Hepatocyte (in vitro differentiated cells): ENCODE measurements around the gene FOXN3. TPM values are rescaled to one million over a fixed set of nuclear protein-coding genes. Genes with fewer than 3 reads are reported as not detected.

ENCODE experiments used
- DNase-seq: peaks from one replicate; pipeline ENCODE4 v3.0.0-alpha.2; 2016; ENCODE audit warnings: low spot score
- H2AFZ ChIP-seq: fragments of 200-600 bp; sonication (generic); 2 replicates; pipeline ENCODE4 v1.6.0; 2016; ENCODE audit warnings: antibody characterized with exemption, mild to moderate bottlenecking
- H3K27ac ChIP-seq: fragments of 200-600 bp; sonication (generic); 2 replicates; pipeline ENCODE4 v1.5.1; 2016; ENCODE audit warnings: mild to moderate bottlenecking
- H3K27me3 ChIP-seq: fragments of 200-600 bp; sonication (generic); 2 replicates; pipeline ENCODE4 v1.6.1; 2016
- H3K36me3 ChIP-seq: fragments of 200-600 bp; sonication (generic); replicated peaks from 2 replicates; pipeline ENCODE4 v1.5.1; 2016; ENCODE audit warnings: low read depth; ENCODE audit not compliant: insufficient read depth
- H3K4me1 ChIP-seq: fragments of 200-600 bp; sonication (generic); 2 replicates; pipeline ENCODE4 v1.5.1; 2016; ENCODE audit warnings: mild to moderate bottlenecking, moderate library complexity; ENCODE audit not compliant: insufficient read depth
- H3K4me2 ChIP-seq: fragments of 200-600 bp; sonication (generic); 2 replicates; pipeline ENCODE4 v1.6.0; 2016
- H3K4me3 ChIP-seq: fragments of 200-600 bp; sonication (generic); 2 replicates; pipeline ENCODE4 v1.5.1; 2016; ENCODE audit warnings: mild to moderate bottlenecking
- H3K79me2 ChIP-seq: fragments of 200-600 bp; sonication (generic); 2 replicates; pipeline ENCODE4 v1.6.0; 2017; ENCODE audit warnings: mild to moderate bottlenecking
- H3K9me2 ChIP-seq: fragments of 200-600 bp; sonication (generic); replicated peaks from 2 replicates; pipeline ENCODE4 v1.6.0; 2017; ENCODE audit warnings: mild to moderate bottlenecking; ENCODE audit not compliant: insufficient read depth
- H3K9me3 ChIP-seq: fragments of 200-600 bp; sonication (generic); 2 replicates; pipeline ENCODE4 v1.5.1; 2016; ENCODE audit warnings: low read depth, mild to moderate bottlenecking
- H4K20me1 ChIP-seq: fragments of 200-600 bp; sonication (generic); 2 replicates; pipeline ENCODE4 v1.6.0; 2016; ENCODE audit warnings: mild to moderate bottlenecking; ENCODE audit not compliant: insufficient read depth, poor library complexity, severe bottlenecking
- EZH2 ChIP-seq: fragments of 200-600 bp; sonication (generic); IDR thresholded peaks from 2 replicates; pipeline ENCODE4 v1.6.1; 2016; ENCODE audit warnings: antibody characterized with exemption, mild to moderate bottlenecking, borderline replicate concordance
- EZH2phosphoT487 ChIP-seq: fragments of 200-600 bp; sonication (generic); IDR thresholded peaks from one replicate; pipeline ENCODE4 v1.6.1; 2018; ENCODE audit warnings: antibody characterized with exemption, mild to moderate bottlenecking, low read depth, moderate library complexity; ENCODE audit not compliant: unreplicated experiment, severe bottlenecking
- WGBS: methylation state at CpG from one replicate; pipeline ENCODE4 v1.1.6; 2016; ENCODE audit warnings: low lambda C conversion rate; ENCODE audit errors: missing lambda C conversion rate; 5-methylcytosine and 5-hydroxymethylcytosine counted together
- polyA plus RNA-seq: library from polyadenylated mRNA; unstranded; fragments of >200 nt; fragmentation: Nextera tagmentation; extraction: Ambion mirVana; gene quantifications from 2 replicates; pipeline ENCODE4 v1.2.1, GENCODE V29; 2016
- total RNA-seq: library from RNA; depleted of rRNA; stranded (reverse); fragments of >200 nt; gene quantifications from 2 replicates; pipeline ENCODE4 v1.2.3, GENCODE V29; 2014
- TF ChIP-seq, protein P1 (sequence below): fragments of 200-600 bp; sonication (generic); IDR thresholded peaks from 2 replicates; pipeline ENCODE4 v1.5.1; 2016; ENCODE audit warnings: antibody characterized with exemption, mild to moderate bottlenecking; ENCODE audit not compliant: poor library complexity

FOXN3 gene
- total and polyA plus RNA-seq, 2 experiments from 2014 or later = 42.2 to 47.6 TPM

DNA sequence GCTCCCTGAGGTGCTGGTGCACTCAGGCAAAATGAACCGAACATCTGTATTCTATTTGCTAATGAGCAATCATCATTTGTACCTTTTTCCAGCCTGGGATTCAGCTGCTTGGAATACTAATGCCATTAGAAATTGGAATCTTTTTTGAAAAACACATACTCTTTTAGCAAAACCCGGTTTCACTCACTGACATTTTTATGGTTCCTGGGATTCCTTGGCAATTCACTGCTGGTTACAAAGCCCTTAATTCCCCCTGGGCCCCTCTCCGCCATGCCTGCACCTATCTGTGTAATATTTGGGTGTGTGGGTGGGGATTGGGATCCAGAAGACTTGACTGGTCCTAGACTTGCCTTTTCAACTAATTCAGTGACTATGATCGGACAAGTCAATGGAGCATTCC, 199.1 kb downstream of the FOXN3 start:
- no peak overlapping the region for H3K27ac ChIP-seq

DNA sequence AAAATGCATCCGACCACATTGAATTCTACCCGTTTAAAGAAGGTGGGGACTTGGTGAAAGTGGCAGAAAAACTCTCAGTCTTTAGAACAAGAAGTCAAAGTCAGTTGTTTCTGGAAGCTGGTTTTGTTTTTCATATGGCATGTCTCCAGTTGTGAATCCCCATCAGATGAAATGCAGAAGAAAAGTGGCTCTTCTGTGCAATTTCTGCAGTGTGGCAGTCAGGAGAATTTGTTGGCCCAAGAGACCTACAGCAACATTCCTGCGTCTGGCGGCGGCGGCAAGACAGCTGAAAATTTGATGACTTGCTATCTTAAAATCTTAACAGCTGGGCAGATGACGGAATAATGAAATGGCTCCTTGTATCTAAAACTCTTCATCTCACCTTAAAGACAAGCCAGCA, 201.5 kb downstream of the FOXN3 start:
- Histone ChIP-seq H3K79me2 (peaks cover 15% of the 10 kb centered on the region), H3K4me1 (peaks cover 17% of the 10 kb centered on the region), H3K4me2 (peak overlapping the region; percentile 0), H3K4me3 (no peak overlapping the region), H4K20me1 (no peaks in the 10 kb centered on the region), H3K36me3 (no peaks in the 10 kb centered on the region), H3K9me3 (no peaks in the 10 kb centered on the region), H3K27me3 (no peaks in the 10 kb centered on the region), H2AFZ (no peak overlapping the region), H3K27ac (peak overlapping the region; percentile 4), H3K9me2 (no peaks in the 10 kb centered on the region)
- 54% methylated on average over 7 of the region's 7 CpGs for whole genome bisulfite sequencing
- TF ChIP-seq EZH2phosphoT487 (no peak), EZH2 (no peak)
- TF ChIP-seq, protein P1, sequence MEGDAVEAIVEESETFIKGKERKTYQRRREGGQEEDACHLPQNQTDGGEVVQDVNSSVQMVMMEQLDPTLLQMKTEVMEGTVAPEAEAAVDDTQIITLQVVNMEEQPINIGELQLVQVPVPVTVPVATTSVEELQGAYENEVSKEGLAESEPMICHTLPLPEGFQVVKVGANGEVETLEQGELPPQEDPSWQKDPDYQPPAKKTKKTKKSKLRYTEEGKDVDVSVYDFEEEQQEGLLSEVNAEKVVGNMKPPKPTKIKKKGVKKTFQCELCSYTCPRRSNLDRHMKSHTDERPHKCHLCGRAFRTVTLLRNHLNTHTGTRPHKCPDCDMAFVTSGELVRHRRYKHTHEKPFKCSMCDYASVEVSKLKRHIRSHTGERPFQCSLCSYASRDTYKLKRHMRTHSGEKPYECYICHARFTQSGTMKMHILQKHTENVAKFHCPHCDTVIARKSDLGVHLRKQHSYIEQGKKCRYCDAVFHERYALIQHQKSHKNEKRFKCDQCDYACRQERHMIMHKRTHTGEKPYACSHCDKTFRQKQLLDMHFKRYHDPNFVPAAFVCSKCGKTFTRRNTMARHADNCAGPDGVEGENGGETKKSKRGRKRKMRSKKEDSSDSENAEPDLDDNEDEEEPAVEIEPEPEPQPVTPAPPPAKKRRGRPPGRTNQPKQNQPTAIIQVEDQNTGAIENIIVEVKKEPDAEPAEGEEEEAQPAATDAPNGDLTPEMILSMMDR = no peak
- no peak for DNase-seq

More for the DNA sequence above, 199.1 kb downstream of the FOXN3 start:
- WGBS = 60% methylated on average over 4 of the region's 4 CpGs
- H3K4me2 ChIP-seq = no peak overlapping the region
- peaks cover 17% of the 10 kb centered on the region for H3K4me1 ChIP-seq
- peaks cover 13% of the 10 kb centered on the region for H3K79me2 ChIP-seq
- no peak for DNase-seq
- H4K20me1 ChIP-seq = no peaks in the 10 kb centered on the region
- no peak overlapping the region for H2AFZ ChIP-seq
- TF ChIP-seq, protein P1 = no peak
- TF ChIP-seq EZH2phosphoT487 = no peak
- H3K4me3 ChIP-seq = no peak overlapping the region
- no peaks in the 10 kb centered on the region for H3K27me3 ChIP-seq
- H3K9me2 ChIP-seq = no peaks in the 10 kb centered on the region
- H3K36me3 ChIP-seq = no peaks in the 10 kb centered on the region
- H3K9me3 ChIP-seq = no peaks in the 10 kb centered on the region

DNA sequence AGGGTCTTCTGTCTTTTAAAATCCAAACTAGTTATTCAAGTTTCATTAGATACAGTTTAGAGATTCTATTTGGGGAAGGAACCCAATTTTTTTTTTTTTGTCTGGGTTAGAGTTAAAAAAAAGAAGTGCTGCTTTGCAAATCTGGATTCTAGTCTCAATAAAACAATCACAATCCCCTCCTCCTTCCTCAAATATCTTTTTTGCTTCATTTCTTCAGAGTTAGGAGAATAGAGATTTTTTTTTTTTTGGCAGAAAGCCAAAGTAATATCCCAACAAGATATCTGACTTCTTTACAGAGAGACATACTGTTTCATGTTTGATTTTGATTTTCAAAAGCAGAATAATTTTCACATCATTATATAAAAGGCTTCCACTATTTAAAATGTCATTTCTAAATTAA, 201.9 kb downstream of the FOXN3 start:
- Histone ChIP-seq H3K79me2 (peaks cover 13% of the 10 kb centered on the region), H2AFZ (no peak overlapping the region), H3K4me2 (peak overlapping the region; percentile 0), H3K27me3 (no peaks in the 10 kb centered on the region), H3K36me3 (no peaks in the 10 kb centered on the region), H3K27ac (peak overlapping the region; percentile 4), H3K4me3 (no peak overlapping the region), H3K9me3 (no peaks in the 10 kb centered on the region), H3K9me2 (no peaks in the 10 kb centered on the region), H4K20me1 (no peaks in the 10 kb centered on the region), H3K4me1 (peaks cover 17% of the 10 kb centered on the region)
- DNase-seq = no peak
- TF ChIP-seq EZH2 (no peak), EZH2phosphoT487 (no peak)
- TF ChIP-seq, protein P1 = no peak
